Measurements from ENCODE around the gene ICA1L. TPM values are rescaled to one million over a fixed set of nuclear protein-coding genes. Genes with fewer than 3 reads are reported as not detected.

ICA1L gene
- total RNA-seq, 1 donor from 2014 or later: 2.7 TPM

DNA sequence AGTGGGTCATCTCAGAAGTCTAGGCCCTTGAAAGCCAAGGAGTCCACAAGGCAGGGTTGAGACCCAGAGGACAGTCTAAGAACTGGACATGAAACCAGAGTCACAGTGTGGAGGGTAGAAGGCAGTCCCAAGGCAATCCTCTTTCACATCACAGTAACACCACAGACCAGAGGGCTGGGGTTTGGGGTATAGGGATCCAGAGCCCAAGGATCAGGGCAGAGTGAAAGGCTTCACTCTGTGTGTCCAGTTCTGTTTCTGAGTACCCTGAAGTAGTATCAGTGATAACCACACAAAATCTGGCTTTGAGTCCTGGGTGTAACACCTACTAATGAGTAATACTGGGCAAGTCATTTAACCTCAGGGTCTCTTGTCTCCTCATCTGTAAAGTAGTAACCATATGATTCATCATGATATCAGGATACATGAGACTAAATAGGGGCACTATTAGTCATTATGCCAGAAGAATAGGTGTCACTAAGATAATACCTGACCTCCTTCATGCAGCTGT, 91.0 kb downstream of the ICA1L start:
- Mint-ChIP-seq H3K36me3 (ENCODE audit: low read depth, unreplicated experiment) (peaks cover 5% of the 10 kb centered on the region), H3K4me3 (ENCODE audit: unreplicated experiment) (no peak overlapping the region)

DNA sequence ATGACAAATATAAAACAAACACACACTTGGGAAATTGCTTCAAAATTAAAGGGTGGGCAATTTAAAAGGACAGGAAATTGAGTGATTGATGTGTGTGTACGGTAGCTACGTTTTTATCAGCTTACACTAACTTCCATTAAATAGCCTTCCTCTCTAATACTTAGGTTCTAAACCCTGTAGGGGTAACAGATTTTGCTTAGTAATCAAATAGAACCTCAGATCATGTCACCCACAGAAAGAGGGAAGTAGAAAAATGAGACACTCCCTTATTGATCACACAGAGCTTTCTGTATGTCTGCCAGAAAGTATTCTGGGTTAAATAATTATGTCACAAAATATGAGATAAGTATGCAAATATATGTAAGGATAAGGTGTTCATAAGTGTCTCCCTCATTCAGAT, 93.3 kb downstream of the ICA1L start:
- H3K4me3 ChIP-seq (ENCODE audit: insufficient read depth, low read depth, low read length): no peak overlapping the region
- H3K36me3 Mint-ChIP-seq (ENCODE audit: low read depth, unreplicated experiment): peaks cover 6% of the 10 kb centered on the region
- H3K4me3 Mint-ChIP-seq (ENCODE audit: unreplicated experiment): no peak overlapping the region
- no peak overlapping the region for H3K27ac Mint-ChIP-seq (ENCODE audit: unreplicated experiment)
- no peak for TF ChIP-seq EZH2 (IDR thresholded peaks at IDR 0.05; ENCODE audit: insufficient read depth, low read length)
- TF ChIP-seq, protein P1, sequence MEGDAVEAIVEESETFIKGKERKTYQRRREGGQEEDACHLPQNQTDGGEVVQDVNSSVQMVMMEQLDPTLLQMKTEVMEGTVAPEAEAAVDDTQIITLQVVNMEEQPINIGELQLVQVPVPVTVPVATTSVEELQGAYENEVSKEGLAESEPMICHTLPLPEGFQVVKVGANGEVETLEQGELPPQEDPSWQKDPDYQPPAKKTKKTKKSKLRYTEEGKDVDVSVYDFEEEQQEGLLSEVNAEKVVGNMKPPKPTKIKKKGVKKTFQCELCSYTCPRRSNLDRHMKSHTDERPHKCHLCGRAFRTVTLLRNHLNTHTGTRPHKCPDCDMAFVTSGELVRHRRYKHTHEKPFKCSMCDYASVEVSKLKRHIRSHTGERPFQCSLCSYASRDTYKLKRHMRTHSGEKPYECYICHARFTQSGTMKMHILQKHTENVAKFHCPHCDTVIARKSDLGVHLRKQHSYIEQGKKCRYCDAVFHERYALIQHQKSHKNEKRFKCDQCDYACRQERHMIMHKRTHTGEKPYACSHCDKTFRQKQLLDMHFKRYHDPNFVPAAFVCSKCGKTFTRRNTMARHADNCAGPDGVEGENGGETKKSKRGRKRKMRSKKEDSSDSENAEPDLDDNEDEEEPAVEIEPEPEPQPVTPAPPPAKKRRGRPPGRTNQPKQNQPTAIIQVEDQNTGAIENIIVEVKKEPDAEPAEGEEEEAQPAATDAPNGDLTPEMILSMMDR (IDR thresholded peaks at IDR 0.05; ENCODE audit: insufficient read depth, low read depth, low read length): no peak
- H4K20me1 ChIP-seq (ENCODE audit: insufficient read depth, low read length): no peaks in the 10 kb centered on the region
- H3K9ac ChIP-seq (ENCODE audit: low read length): no peak overlapping the region
- peaks cover 10% of the 10 kb centered on the region for H3K4me1 ChIP-seq (ENCODE audit: insufficient read depth, low read length)
- no peak overlapping the region for H3K27ac ChIP-seq (ENCODE audit: low read depth, low read length)
- FAIRE-seq (no peak), DNase-seq (ENCODE audit: low read depth) (no peak)
- peaks cover 3% of the 10 kb centered on the region for H3K4me1 Mint-ChIP-seq (ENCODE audit: low read depth, unreplicated experiment)
- H3K36me3 ChIP-seq (ENCODE audit: insufficient read depth, low read length): no peaks in the 10 kb centered on the region
- H3K4me2 ChIP-seq (ENCODE audit: low read length): no peak overlapping the region
- H2AFZ ChIP-seq (ENCODE audit: low read depth, low read length): no peak overlapping the region
- H3K9me3 Mint-ChIP-seq (ENCODE audit: unreplicated experiment): no peaks in the 10 kb centered on the region
- no peaks in the 10 kb centered on the region for H3K9me3 ChIP-seq (ENCODE audit: insufficient read depth, low read depth, low read length)
- H3K79me2 ChIP-seq (ENCODE audit: insufficient read depth, low read length): no peaks in the 10 kb centered on the region
- no peaks in the 10 kb centered on the region for H3K27me3 ChIP-seq (ENCODE audit: insufficient read depth, low read length)
- no peaks in the 10 kb centered on the region for H3K27me3 Mint-ChIP-seq (ENCODE audit: low read depth, unreplicated experiment)

More for the DNA sequence above, 91.0 kb downstream of the ICA1L start:
- Mint-ChIP-seq H3K9me3 (ENCODE audit: unreplicated experiment) (no peaks in the 10 kb centered on the region), H3K4me1 (ENCODE audit: low read depth, unreplicated experiment) (peaks cover 3% of the 10 kb centered on the region), H3K27me3 (ENCODE audit: low read depth, unreplicated experiment) (no peaks in the 10 kb centered on the region), H3K27ac (ENCODE audit: unreplicated experiment) (peak overlapping the region; percentile 9)
- DNase-seq (ENCODE audit: low read depth) (peak; percentile 88), FAIRE-seq (peak; percentile 84)
- no peaks in the 10 kb centered on the region for H3K36me3 ChIP-seq (ENCODE audit: insufficient read depth, low read length)
- no peak for TF ChIP-seq EZH2 (IDR thresholded peaks at IDR 0.05; ENCODE audit: insufficient read depth, low read length)
- TF ChIP-seq, protein P1 (IDR thresholded peaks at IDR 0.05; ENCODE audit: insufficient read depth, low read depth, low read length): no peak
- peak overlapping the region; percentile 48 for H3K4me2 ChIP-seq (ENCODE audit: low read length)
- H3K4me1 ChIP-seq (ENCODE audit: insufficient read depth, low read length): peaks cover 10% of the 10 kb centered on the region
- no peaks in the 10 kb centered on the region for H4K20me1 ChIP-seq (ENCODE audit: insufficient read depth, low read length)
- H3K4me3 ChIP-seq (ENCODE audit: insufficient read depth, low read depth, low read length): no peak overlapping the region
- H2AFZ ChIP-seq (ENCODE audit: low read depth, low read length): no peak overlapping the region
- H3K79me2 ChIP-seq (ENCODE audit: insufficient read depth, low read length): no peaks in the 10 kb centered on the region
- H3K27ac ChIP-seq (ENCODE audit: low read depth, low read length): no peak overlapping the region
- H3K9ac ChIP-seq (ENCODE audit: low read length): no peak overlapping the region
- no peaks in the 10 kb centered on the region for H3K27me3 ChIP-seq (ENCODE audit: insufficient read depth, low read length)
- no peaks in the 10 kb centered on the region for H3K9me3 ChIP-seq (ENCODE audit: insufficient read depth, low read depth, low read length)

DNA sequence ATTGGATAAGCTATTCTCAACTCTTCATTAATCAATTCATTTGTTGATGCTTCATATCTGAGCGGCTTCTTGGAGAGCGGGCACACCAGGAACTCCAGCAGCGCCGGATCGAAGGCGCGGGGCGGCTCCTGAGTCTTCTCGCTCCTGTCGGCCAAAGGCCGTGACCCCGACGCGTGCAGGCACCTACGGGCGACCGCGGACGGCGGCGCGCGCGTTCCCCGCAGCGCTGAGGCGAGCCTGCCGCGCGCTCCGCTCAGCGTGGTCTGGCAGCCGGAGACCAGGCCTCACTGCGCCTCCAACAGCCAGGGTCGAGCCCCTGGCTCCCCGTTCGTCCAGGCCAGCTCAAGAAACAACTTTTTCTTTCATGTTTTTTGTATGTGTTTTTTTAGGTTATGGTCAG, 97.5 kb downstream of the ICA1L start:
- H3K9me3 ChIP-seq (ENCODE audit: insufficient read depth, low read depth, low read length): no peaks in the 10 kb centered on the region
- Mint-ChIP-seq H3K36me3 (ENCODE audit: low read depth, unreplicated experiment) (peaks cover 2% of the 10 kb centered on the region), H3K27me3 (ENCODE audit: low read depth, unreplicated experiment) (no peaks in the 10 kb centered on the region), H3K9me3 (ENCODE audit: unreplicated experiment) (no peaks in the 10 kb centered on the region), H3K4me1 (ENCODE audit: low read depth, unreplicated experiment) (no peaks in the 10 kb centered on the region), H3K4me3 (ENCODE audit: unreplicated experiment) (no peak overlapping the region), H3K27ac (ENCODE audit: unreplicated experiment) (no peak overlapping the region)
- DNase-seq (ENCODE audit: low read depth) (no peak), FAIRE-seq (no peak)
- H2AFZ ChIP-seq (ENCODE audit: low read depth, low read length): no peak overlapping the region
- no peak overlapping the region for H3K4me2 ChIP-seq (ENCODE audit: low read length)
- no peaks in the 10 kb centered on the region for H3K27me3 ChIP-seq (ENCODE audit: insufficient read depth, low read length)
- no peaks in the 10 kb centered on the region for H3K4me1 ChIP-seq (ENCODE audit: insufficient read depth, low read length)
- no peaks in the 10 kb centered on the region for H4K20me1 ChIP-seq (ENCODE audit: insufficient read depth, low read length)
- H3K79me2 ChIP-seq (ENCODE audit: insufficient read depth, low read length): no peaks in the 10 kb centered on the region
- TF ChIP-seq, protein P1 (IDR thresholded peaks at IDR 0.05; ENCODE audit: insufficient read depth, low read depth, low read length): no peak
- no peak for TF ChIP-seq EZH2 (IDR thresholded peaks at IDR 0.05; ENCODE audit: insufficient read depth, low read length)
- H3K36me3 ChIP-seq (ENCODE audit: insufficient read depth, low read length): no peaks in the 10 kb centered on the region
- H3K27ac ChIP-seq (ENCODE audit: low read depth, low read length): no peak overlapping the region
- H3K4me3 ChIP-seq (ENCODE audit: insufficient read depth, low read depth, low read length): no peak overlapping the region
- no peak overlapping the region for H3K9ac ChIP-seq (ENCODE audit: low read length)

Measured in astrocyte (in vitro differentiated cells and primary cell).